IMR-90 (cell line): ENCODE results near the gene RASIP1.

Source experiments
- CTCF ChIP-seq: conservative IDR thresholded peaks from 2 replicates; pipeline ENCODE4 v1.5.1; 2012; ENCODE audit warnings: mild to moderate bottlenecking, low read depth, low read length, improper control_type of control experiment
- POLR2A ChIP-seq: IDR thresholded peaks from 2 replicates; pipeline ENCODE4 v1.6.1; 2012; ENCODE audit warnings: mild to moderate bottlenecking, low read depth, low read length
- RFX5 ChIP-seq: IDR thresholded peaks from 2 replicates; pipeline ENCODE4 v1.8.0; 2012; ENCODE audit warnings: low read depth, mild to moderate bottlenecking, low read length, moderate library complexity

GRCh38 chr19:48703316-48703715, 37.1 kb downstream of the RASIP1 start:
- no peak for TF ChIP-seq CTCF
- TF ChIP-seq POLR2A, result no peak
- no peak for TF ChIP-seq RFX5
